ENCODE results near the gene FGF3.

Gene FGF3

DNA sequence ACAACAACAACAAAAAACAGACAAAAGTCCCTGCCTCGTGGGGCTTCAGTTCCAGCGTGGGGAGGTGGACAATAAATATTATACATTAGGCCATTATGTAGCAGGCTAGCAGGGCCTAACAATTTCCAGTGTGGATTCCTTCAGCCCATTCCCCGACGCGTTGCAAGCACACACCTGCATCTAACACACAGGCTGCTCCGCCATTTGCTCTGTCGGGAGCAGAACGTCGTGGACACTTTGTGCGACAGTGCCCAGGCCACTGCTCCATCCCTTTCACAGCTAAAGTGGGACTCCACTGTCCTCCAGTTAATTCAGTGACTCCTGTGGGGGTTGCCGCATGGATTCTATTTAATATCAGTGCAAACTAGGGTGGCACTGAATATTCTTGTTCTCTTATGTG, 10.9 kb upstream of the FGF3 start:
- TF ChIP-seq, protein P1, sequence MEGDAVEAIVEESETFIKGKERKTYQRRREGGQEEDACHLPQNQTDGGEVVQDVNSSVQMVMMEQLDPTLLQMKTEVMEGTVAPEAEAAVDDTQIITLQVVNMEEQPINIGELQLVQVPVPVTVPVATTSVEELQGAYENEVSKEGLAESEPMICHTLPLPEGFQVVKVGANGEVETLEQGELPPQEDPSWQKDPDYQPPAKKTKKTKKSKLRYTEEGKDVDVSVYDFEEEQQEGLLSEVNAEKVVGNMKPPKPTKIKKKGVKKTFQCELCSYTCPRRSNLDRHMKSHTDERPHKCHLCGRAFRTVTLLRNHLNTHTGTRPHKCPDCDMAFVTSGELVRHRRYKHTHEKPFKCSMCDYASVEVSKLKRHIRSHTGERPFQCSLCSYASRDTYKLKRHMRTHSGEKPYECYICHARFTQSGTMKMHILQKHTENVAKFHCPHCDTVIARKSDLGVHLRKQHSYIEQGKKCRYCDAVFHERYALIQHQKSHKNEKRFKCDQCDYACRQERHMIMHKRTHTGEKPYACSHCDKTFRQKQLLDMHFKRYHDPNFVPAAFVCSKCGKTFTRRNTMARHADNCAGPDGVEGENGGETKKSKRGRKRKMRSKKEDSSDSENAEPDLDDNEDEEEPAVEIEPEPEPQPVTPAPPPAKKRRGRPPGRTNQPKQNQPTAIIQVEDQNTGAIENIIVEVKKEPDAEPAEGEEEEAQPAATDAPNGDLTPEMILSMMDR (IDR thresholded peaks at IDR 0.05; ENCODE audit: borderline replicate concordance, insufficient read depth, low read depth, low read length): no peak
- H3K4me3 ChIP-seq (ENCODE audit: low read depth, low read length): no peak overlapping the region

DNA sequence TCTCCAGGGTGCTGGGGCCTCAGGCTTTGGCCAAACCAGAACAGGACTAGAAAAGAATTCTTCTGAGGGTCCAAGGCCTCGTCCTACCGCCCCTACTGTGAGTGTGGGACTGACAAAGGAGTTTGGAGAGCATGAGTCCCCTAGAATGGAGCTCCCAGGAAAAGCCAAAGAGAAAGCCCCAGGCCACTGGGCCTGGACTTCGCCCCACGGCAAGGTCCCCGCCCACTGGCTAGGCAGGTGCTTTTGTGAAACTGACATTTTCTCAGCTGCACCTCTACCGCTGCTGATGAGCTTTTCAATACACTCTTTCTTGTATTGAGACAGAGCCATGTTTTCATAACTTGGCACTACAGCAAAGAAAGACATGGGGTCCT, 9.7 kb upstream of the FGF3 start:
- TF ChIP-seq, protein P1 (IDR thresholded peaks at IDR 0.05; ENCODE audit: borderline replicate concordance, insufficient read depth, low read depth, low read length): no peak
- no peak overlapping the region for H3K4me3 ChIP-seq (ENCODE audit: low read depth, low read length)

DNA sequence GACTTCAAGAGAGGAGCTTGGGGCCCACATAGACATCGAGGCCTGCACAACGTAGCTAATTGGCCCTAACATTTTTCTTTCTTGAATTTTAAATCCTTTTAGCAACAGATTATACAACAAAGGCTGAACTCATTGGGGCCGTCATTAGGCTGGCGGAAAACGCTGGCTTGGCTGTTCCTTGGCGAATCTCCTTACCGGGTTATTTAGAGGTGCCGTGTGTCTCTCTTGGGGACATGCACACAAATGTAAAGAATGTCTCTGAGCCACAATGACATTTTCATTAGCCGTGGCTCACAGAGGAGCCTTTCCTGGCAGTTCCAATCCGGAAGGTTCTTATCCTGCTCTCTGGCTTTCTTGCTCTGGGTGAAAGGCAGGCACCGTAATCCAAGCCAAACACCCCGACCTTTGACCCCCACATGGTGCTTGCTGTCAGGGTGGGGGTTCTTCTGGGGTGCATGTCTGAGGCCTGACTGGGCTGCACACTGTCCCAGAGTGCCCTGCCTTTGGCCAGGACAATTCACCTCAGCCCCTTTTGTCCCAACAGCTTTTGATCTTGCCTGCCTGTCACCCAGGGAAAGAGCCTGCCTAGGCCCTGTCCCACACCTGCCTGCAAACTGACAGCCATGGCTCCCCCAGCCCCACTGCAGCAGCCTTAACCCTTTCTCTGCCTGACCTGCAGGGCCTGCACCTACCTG, 9.2 kb upstream of the FGF3 start:
- TF ChIP-seq, protein P1 (IDR thresholded peaks at IDR 0.05; ENCODE audit: borderline replicate concordance, insufficient read depth, low read depth, low read length): no peak

DNA sequence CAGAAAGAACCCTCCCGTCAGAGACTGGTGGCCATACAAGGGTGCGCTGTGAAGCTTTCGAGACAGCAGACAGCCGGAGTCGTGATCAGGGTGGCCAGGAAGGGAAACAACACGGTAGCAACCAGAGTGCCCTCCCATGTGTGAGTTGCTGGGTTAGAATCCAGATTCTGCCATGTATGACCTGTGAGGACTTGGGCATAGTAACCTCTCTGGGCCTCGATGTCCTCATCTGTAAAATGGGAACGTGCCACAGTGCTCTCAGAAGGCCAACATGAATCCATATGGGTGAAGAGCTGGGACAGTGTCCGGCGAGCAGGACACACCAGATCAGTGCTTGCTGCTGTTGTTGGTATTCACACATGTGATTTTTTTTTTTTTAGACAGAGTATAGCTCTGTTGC, 7.6 kb upstream of the FGF3 start:
- TF ChIP-seq, protein P1 (IDR thresholded peaks at IDR 0.05; ENCODE audit: borderline replicate concordance, insufficient read depth, low read depth, low read length): no peak
- no peak overlapping the region for H3K4me3 ChIP-seq (ENCODE audit: low read depth, low read length)

More for the DNA sequence above, 9.2 kb upstream of the FGF3 start:
- H3K4me3 ChIP-seq (ENCODE audit: low read depth, low read length): no peak overlapping the region

DNA sequence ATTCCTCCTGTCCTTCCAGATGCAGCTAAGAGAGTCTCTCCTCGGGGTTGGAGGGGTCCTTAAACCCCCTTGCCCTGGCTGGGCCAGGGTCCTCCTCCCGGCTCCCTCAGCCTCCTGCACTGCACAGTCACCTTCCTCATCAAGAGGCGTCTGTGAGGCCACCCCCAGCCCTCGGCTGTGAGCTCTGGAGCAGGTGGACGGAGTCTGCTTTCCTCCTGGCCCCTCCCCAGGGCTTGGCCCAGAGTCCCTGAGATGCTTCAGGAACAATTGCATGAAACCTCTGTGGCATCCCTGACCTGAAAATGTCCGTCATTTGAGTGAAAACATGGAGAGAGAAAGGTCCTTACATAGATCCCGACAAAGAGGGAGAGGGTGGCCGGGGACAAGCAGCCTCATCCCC, 6.7 kb upstream of the FGF3 start:
- no peak overlapping the region for H3K4me3 ChIP-seq (ENCODE audit: low read depth, low read length)
- TF ChIP-seq, protein P1 (IDR thresholded peaks at IDR 0.05; ENCODE audit: borderline replicate concordance, insufficient read depth, low read depth, low read length): no peak

DNA sequence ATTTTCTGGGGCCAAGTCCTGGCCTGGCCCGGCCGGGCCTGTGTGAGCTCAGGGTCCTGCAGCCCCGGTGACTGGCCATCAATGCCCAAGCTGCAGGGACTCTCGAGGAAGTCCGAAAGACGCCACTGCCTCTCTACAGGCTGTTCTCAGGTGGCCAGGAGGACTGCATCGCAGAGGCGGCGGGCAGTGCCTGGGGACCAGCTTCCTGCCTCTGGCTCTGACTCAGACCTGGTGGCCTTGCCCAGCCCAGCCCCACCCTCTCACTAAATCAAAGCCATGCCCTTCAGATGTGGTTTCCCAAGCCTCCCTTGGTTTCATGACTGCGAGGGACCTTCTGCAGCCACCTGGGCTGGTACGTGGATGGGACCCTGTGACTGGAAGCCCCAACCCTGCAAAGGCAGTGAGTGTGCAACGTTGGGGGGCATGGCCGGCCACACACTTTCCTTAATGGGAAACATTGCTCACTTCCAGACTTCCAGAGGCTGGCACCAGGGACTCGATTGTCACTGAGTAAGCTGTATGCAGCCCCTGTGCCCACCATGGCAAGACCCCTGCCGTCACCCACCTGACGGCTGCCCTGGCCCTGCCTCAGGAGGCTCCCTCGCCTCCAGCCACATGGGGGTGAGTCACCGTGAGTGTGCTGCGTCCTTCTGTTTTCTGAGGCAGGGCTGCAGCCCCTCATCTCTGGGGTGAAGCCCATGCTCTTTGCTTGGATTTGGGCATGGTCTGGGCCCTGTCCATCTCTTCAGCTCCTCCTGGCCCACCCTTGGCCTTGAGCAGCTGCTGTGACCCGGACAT, 6.0 kb upstream of the FGF3 start:
- no peak overlapping the region for H3K4me3 ChIP-seq (ENCODE audit: low read depth, low read length)
- TF ChIP-seq, protein P1 (IDR thresholded peaks at IDR 0.05; ENCODE audit: borderline replicate concordance, insufficient read depth, low read depth, low read length): no peak
